GM21619 (cell line): ENCODE results near the gene VPS13D.
"Not testable (repeated sequence)": the region's sequence is repeated elsewhere in the genome, so short reads cannot be mapped to it uniquely, and the experiment has no call there.

Experiments
- ATAC-seq: cut with Tn5 transposase; IDR thresholded peaks from one replicate; pipeline ENCODE4 v1.9.1; 2021; ENCODE audit not compliant: unreplicated experiment

Gene VPS13D

DNA sequence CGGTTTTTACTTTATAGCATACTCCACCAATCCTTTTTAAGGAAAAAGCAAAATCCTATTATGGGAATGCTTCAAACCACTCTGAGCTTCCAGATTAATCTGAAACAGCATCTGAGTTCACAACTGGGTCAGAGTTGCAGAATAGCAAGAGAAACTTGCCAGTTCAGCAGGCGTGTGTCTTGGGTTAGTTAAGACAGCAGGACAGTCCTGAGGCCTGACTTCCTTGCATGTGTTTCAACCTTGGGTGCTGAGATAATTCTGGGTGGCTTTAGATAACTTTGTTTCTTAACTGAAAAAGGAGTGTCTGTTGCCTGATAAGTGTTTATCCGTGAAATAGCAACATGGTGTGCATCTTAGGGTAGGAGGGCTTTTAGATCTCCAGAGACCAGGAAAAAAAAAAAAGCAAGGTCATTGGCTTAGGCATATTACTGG lies 218.9 kb downstream of the VPS13D start:
- ATAC-seq = no peak

DNA sequence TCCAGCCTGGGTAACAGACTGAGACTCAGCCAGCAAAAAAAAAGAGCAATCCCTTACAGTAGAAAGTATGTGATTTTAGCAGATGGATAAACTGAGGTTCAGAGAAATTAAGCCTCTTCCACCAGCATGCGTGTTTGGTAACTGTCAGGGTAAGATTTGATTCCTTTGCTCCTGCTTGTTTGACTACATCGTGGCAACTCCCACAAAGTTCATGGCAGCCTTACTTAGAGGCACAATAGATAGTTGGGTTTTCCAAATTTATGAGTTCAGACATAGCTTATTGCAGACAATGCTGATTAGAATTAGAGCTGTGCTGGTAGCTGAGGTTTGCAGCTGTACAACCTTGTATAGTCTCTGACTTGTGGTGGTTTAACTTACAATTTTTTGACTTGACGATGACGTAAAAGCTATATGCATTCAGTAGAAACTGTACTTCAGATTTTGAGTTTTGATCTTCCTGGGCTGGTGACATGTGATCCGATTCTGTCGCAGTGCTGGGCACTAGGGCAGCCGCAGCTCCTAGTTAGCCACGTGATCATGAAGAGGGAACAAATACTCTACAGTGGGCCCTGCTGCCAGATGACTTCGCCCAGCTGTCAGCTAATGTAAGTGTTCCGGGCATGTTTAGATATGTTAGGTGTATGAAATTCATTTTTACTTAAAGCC lies 220.4 kb downstream of the VPS13D start:
- no peak for ATAC-seq

DNA sequence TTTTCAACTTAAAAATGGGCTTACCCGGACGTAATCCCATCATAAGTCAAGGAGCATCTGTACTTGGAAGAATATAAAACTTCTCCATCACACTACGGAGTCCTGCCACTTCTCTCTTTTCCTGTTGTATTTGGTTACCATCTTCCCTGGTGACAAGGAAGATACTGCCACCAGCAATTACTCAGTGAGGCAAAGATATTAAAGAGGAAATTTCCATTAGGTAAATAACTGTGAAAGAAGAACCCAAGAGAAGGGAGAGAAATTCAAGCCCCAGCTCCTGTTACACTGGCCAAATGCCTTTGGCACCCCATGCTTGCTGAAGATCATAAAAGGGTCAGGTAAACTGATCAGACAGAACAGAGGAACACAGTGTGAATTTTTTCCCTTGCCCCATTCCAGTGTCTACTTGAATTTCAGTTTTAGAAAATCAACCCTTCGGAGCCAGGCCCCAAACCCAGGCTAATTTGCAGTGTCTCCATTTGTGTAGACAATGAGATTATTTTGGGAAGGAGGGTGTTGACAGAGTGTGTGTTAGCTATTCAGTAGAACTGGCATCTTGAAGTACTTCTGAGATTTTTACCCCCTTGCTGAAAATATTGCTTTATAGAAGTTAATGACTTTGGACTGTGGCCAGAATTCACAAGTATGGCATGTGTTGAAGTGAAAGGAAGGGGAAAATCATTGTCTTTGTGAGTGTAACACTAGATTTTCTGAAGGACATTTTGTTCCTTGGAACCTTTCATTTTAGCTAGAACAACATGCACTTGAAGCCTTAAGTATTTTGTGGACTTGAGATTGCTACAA lies 221.1 kb downstream of the VPS13D start:
- no peak for ATAC-seq

DNA sequence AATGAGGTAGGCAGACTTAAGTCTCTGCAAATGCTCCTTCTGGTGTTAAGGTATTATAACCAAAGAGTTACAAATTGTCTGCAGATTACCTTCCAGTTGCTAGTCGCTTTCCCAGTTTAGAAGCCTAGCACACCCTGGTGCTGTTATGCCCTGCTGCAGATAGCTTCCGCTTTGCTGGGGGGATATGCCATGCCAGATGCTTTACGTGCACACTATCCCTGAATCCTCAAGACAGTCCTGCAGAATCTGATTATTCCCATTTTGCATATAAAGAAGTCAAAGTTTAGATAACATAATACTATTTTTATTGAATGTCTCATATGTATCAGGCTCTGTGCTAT lies 221.7 kb downstream of the VPS13D start:
- ATAC-seq = no peak

DNA sequence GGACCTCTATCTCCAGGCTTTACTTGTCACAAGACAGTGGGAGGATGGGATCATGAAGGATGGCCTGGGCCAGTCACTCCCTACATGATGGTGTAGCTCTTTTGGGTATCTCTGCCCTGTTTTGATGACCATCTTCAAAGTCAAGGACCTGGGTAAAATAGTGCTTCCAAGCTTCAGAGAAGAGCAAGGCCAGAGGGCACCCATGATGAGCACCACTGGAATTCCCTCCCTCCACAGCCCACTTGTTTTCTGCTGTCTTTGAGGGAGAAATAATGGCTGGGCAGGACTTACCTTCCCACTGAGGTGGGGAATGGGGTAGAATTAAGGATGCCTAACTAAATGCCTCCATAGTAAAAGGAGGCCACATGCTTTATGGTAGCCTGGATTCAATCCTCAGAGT lies 222.4 kb downstream of the VPS13D start:
- no peak for ATAC-seq

DNA sequence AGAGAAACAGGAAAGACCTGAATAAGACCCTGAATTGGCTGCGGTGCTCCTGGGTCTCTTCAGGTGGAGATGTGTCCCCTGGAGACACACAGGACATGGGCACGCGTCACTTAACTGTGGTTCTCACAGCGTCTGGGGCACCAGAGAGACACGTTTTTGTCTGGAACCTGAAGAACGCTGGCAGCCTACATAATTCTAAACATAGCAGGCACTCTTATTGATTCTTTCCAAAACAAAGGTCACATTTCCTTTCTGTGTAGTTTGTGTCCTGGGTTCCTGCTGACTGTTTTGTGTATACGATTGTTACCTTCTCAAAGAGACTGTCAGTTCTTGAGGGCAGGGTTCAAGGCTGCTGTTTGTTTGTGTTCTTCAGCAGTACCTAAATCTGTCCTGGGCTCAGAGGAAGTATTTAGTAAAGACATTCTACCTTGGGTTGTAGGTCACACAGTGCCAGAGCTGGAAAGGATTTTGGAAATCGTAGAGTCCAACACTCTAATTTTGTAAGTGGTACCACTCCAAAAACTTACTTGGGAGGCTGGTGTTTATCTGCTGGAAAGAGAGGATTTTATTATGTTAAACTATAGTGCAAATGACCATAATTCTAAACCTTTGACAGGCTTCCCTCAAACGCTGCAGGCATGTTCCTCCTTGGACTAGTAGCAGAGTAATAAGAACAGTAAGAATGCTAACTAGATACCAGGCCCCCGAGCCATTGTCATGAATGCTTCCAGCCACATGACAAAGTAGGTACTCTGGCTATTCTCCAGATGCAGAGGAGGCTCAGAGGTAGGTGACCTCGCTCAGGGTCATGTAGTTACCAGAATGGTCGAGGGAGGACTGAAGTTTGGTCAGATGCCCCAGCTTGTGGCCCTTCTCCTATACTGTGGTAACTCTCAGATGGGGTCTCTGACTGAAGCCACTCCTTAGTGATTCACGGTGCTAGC lies 223.8 kb downstream of the VPS13D start:
- no peak for ATAC-seq

DNA sequence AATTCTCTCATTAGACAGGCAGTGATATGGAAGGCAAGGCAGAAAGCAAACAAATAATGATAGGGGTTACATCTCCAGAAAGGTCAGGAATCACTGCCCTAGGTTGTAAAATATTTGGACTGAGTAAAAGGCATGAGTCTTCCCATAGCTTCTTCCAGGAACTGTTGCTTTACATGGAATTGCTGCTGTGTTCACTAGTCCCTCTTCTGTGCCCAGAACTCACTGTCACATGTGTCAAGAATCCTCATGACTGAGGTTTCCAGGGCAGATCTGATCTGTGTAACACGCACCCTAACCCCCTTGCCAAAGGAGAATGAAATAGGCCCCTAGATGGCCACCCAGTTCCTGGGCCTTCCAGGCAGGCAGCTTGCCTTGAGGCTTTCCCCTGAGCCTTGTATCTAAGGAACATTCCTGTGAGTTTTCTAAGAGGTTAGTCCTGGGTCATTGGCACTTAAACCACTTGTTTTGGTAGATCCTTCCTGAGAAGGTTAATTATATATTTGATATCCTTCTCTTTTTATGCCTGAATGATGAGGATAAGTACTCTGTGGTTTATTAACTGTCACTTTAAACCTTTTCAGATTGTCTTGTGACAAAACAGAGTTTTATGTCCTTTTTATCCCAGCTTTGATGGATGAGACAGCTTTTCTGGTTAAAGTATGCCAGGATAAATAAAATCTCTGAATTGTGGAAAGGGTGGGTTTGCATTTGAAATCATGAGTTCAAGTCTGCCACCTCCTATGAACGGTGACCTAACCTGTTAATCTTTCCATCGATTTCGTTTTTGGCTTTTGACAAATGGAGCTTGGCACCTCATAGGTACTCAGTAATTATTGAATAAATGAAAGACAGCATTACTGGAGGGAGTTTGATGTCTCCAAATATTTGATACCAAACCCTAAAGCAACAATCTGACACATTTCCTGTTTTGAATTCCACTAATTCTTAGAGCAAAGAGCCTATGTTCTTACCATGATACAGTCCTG lies 224.9 kb downstream of the VPS13D start:
- ATAC-seq = no peak

DNA sequence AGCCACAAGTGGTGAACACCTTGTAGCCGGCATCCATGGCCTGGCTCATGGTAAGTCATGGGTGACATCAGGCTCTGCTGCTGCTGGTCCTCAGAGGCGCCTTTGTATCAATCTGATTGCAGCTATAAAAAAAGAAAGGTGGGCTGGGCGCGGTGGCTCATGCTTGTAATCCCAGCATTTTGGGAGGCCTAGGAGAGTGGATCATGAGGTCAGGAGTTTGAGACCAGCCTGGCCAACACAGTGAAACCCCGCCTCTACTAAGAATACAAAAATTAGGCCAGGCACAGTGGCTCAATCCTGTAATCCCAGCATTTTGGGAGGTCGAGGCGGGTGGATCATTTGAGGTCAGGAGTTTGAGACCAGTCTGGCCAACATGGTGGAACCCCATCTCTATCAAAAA lies 226.3 kb downstream of the VPS13D start:
- ATAC-seq = not testable (repeated sequence)

DNA sequence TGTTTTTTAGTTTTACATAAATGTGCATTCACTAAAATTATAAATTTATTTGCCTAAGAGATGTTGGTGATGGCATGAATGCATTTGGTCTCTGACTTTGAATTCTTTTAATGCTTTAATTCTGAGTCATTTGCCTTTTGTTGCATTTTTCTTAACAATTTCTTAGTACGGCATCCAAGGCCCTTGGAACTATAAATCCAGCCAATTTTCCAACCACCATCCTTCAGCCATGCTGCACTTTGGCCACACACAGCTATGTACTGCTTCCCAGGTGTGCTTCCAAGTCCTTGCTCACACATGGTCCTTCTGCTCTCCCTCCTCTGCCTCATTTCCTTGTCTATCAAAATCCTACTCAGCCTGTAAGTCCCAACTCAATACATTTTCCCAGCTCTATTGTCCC lies 227.1 kb downstream of the VPS13D start:
- no peak for ATAC-seq

DNA sequence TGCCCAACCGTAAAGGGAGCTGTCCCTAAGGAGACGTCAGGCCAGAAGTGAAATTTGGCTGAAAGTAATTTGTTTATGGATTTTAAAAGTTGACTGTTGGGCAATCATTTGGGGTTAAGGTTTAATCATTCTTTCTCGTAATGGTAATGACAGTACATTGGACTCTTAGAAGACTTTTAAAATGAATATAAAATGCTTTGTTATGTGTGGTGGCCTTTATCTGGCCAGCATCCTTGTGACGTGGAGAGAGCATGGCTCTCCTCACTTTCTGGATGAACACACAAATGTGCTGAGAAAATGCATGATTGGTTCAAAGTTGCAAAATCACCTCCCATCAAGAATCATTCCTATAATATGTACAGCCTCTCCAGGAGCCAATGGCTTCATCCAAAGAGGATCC lies 227.9 kb downstream of the VPS13D start:
- no peak for ATAC-seq

DNA sequence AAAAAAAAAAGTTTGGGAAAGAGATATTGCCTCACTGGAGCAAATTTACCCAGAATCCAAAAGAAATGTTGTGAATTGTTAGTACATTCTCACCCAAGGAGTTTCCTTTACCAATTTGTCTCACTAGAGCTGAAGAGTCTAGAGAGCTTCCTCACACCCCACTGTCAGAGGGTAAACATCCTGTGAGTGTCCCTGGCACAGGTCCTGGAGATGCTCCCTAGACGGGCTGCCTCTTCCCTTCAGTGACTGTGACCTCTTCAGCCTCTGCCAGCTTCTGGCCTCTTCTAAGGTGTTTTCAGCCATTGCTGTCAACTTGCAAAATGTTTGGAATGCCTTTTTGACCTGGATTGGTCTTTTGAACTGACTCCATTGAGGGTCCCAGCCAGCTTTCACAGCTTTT lies 228.7 kb downstream of the VPS13D start:
- no peak for ATAC-seq

DNA sequence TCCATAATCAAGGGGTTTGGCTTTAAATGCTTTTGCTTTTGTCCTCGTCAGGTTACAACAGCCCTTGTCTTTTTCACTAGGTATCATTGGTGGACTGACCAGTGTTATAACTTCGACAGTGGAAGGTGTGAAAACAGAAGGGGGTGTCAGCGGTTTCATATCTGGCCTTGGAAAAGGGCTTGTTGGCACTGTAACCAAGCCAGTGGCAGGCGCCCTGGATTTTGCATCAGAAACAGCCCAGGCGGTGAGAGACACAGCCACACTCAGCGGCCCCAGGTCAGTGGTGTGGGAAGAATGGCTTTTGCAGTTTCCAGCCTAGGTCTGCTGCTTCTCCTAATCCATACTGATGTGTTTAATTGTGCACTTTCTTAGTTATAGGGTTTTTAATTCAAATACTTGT lies 230.3 kb downstream of the VPS13D start:
- ATAC-seq = no peak

DNA sequence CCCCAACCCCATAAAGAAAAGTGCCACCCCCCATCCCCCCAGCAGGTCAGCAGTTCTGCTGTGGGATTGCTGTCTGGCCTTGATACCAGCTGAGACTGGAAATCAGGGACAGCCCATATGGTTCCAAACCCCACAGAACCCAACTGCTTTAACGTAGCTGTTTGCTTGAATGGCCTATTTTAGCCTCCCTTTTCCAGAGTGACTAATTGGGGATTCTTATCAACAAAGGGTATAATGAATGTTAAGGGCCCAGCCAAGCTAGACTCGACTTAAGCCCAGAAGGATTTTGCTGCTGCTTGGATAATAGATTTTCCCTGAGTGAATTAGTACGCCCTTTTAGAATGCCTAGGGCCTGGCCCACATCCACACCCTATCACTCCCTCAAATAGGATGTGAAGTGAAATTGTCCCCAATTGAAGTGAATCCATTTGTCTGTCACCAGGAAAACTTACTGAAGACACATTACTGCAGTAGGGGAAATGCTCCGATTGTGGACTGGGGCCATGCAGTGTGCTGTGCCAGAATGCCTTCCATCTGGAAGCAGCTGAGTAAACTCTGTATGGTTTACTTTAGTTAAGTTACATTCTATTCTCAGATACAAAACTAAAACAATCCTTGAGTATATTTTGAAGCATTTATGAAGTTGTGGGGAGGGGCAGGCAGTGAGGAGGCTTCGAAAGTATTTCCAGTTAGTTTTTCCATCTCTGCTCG lies 231.2 kb downstream of the VPS13D start:
- no peak for ATAC-seq

DNA sequence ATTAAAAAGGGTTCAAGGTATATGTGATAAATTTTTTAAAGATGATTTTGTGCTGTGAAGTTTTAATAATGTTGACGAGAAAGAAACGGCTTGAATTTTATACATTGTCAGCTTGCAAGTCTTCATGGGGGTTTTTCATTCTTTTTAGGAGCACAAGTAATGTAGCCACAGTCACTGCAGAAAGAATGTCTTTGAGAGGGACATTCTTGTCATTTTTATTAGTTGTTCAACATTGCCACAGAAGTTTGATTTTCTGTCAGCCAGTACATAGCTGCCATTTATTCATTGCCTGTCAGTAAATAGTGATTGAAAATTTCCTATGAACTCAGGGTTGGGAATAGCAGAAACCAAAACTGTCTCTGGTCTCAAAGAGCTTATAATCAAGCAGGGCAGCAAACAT lies 231.9 kb downstream of the VPS13D start:
- ATAC-seq = no peak

DNA sequence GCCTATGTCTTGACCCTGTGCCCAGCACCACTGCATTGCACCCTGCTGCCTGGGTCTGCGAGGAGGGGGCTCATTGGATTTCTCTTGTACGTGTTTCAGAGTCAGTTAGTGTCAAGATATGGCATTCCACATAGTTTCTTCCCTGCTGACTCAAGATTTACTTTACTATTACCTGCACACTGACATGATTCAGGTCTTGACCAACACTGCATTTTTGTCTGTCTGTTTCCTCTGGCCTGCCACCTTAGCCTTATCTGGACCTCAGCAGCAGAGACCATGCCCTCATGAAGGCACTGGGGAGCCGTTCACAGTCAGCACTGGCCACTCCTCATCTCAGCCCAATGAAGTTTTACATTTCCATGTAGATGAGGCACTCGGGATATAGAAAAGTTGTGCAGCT lies 232.8 kb downstream of the VPS13D start:
- ATAC-seq = no peak

DNA sequence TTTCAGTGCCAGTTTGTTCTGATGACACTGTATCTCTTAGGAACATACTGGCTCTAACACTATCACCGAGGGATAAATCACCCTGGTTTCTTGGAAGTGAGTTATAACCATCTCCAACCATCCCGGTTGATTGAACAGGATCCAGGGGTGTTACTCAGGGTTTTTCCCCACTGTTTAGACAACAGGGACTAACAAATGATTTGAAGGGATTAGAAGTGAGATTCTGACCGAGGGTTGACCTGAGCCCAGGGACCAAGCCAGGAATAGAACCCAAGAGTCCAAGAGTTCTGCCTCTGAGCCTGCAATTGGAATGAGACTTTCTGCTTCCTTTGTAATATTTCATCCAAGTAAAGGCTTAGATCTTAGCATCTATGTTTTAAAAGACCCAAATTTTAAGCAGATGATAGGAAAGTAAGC lies 234.2 kb downstream of the VPS13D start:
- ATAC-seq = no peak

DNA sequence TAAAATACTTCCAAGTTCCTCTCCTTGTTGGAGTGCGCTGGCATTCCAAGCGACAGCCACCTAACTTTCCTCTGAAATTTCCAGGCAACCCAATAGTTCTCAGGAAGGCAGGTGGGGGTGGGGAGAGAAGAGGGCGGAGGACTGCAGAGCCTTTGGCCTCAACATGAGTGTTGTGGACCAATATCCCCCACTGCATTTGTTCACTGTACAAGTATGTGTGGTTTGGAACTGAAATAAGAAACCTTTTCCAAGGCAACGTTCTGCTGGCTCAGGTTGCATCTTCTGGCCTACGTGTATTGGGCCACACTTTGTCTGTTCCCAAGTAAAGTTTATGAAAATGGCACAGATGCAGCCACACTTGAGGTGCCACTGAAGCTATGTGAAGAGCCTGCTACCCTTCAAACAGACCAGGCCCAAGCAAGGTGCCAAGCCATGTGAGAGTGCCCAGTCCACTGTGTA lies 234.8 kb downstream of the VPS13D start:
- no peak for ATAC-seq

DNA sequence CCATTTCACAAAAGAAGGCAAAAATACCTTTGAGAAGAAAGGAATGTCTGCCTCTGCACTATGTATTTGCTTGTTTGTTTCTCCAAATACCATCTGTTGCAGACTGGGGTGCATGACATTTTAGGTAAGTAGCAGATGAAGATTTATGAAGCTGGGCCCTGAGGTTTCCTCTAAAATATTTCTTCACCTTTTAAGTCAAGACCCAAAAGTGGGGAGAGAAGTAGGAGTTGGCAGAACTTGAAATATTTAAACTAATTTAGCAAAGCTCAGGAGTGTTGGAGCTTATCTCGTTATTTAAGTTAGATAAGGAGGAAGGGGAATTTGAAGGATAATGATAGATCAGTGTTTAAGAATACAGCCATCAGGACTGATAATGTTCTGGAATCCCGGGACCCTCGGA lies 235.3 kb downstream of the VPS13D start:
- ATAC-seq = no peak

DNA sequence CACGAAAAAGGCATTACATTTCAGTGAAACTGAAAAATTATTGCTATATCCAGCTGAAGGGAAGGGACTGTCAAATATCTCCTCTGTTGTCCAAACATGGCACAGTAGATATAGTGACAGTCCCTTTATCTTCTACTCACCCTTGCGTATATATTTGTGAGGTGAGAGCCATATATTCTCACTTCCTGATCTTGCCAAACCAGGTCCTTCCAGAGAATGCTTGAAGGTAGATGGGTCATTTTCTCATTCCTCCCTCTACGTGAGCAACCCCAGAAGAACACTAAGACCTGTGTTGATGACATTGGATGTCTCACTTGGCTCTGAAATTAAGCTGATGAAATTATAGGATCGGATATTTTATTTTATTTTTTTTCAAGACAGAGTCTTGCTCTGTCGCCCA lies 237.0 kb downstream of the VPS13D start:
- no peak for ATAC-seq
